Tibial artery (tissue), 4 donors: ENCODE data around the gene UXT.
A peak's percentile ranks its signal among the peaks of the same experiment; 100 is the strongest.

ENCODE experiments used
- DNase-seq, 2 donors: peaks; one replicate each; pipeline ENCODE4 v3.0.0-alpha.2; 2019
- H3K27ac ChIP-seq, 2 donors: fragments of 200-600 bp; sonication (generic) in 1 of 2; 1 replicate in 1 of 2; 2 replicates in 1 of 2; pipeline ENCODE4 v1.5.1; 2018 to 2019; ENCODE audit warnings: mild to moderate bottlenecking in 1 of 2
- H3K27me3 ChIP-seq, 2 donors: fragments of 200-600 bp; sonication (generic) in 1 of 2; one replicate each; pipeline versions ENCODE4 v1.5.1 to v1.6.0; 2016 to 2019
- H3K36me3 ChIP-seq, 3 donors: fragments of 200-600 bp; sonication (generic) in 2 of 3; one replicate each; pipeline ENCODE4 v1.5.1; 2016 to 2019; ENCODE audit warnings: mild to moderate bottlenecking in 2 of 3
- H3K4me1 ChIP-seq, 4 donors: fragments of 200-600 bp; sonication (generic) in 2 of 4; 1 replicate in 3 of 4; 2 replicates in 1 of 4; pipeline ENCODE4 v1.5.1; 2016 to 2019
- H3K4me3 ChIP-seq, 2 donors: fragments of 200-600 bp; sonication (generic) in 1 of 2; 1 replicate in 1 of 2; 2 replicates in 1 of 2; pipeline ENCODE4 v1.5.1; 2018 to 2019; ENCODE audit warnings: mild to moderate bottlenecking in 2 of 2
- H3K9me3 ChIP-seq, 3 donors: fragments of 200-600 bp; sonication (generic) in 1 of 3; one replicate each; pipeline ENCODE4 v1.5.1; 2016 to 2019
- CTCF ChIP-seq, 2 experiments: fragments of 200-600 bp in 1 of 2; fragments of 450-650 bp in 1 of 2; IDR thresholded peaks; one replicate each; pipeline ENCODE4 v1.5.1; 2017 to 2019; ENCODE audit warnings: antibody characterized with exemption in 2 of 2, mild to moderate bottlenecking in 1 of 2, moderate library complexity in 1 of 2
- intact Hi-C: fragments of 100-400 bp; cut with DNase I; formaldehyde crosslinking; loops from one replicate; pipeline ENCODE4 v1.15.0; 2023; ENCODE audit warnings: low total_unique reads

Gene UXT

GRCh38 chrX:47620303-47620685 is 38.7 kb downstream of the UXT start:
- no peak for TF ChIP-seq CTCF (IDR thresholded peaks at IDR 0.05)
- Histone ChIP-seq H3K27ac (no peak overlapping the region), H3K4me1 (peaks cover 0 to 12% (median 5%) of the 10 kb centered on the region in 4 donors), H3K9me3 (no peaks in the 10 kb centered on the region), H3K4me3 (no peak overlapping the region), H3K27me3 (peaks cover 0 to 7% of the 10 kb centered on the region in 2 donors), H3K36me3 (no peaks in the 10 kb centered on the region)
- DNase-seq, result no peak
- intact Hi-C loops, result no loop called here

GRCh38 chrX:47619486-47620302 is 39.3 kb downstream of the UXT start, which contains the start of gene SYN1:
SYN1 (minus strand) TSS chrX:47619857; CDS start chrX:47619728, 129 bp downstream.
- H3K9me3 ChIP-seq, result no peaks in the 10 kb centered on the region
- peak; percentile 55 to 80 for DNase-seq
- no peak within 1 kb of the TSS for H3K27ac ChIP-seq
- intact Hi-C loops, result no loop called here
- H3K4me1 ChIP-seq, result peaks cover 0 to 12% (median 5%) of the 10 kb centered on the region in 4 donors
- H3K4me3 ChIP-seq, result peak within 1 kb of the TSS in 1 of 2 donors; percentile 43
- peak in 1 of 2 experiments; percentile 11 for TF ChIP-seq CTCF (IDR thresholded peaks at IDR 0.05)
- H3K36me3 ChIP-seq, result no peaks in the 10 kb centered on the region
- H3K27me3 ChIP-seq, result peaks cover 0 to 7% of the 10 kb centered on the region in 2 donors

- intact Hi-C loops, result no loop called here
- no peak for TF ChIP-seq CTCF (IDR thresholded peaks at IDR 0.05)
- H3K27ac ChIP-seq, result no peak overlapping the region
- no peaks in the 10 kb centered on the region for H3K36me3 ChIP-seq
- peak overlapping the region in 1 of 2 donors; percentile 43 for H3K4me3 ChIP-seq
- no peaks in the 10 kb centered on the region for H3K9me3 ChIP-seq
- H3K27me3 ChIP-seq, result peaks cover 0 to 7% of the 10 kb centered on the region in 2 donors
- H3K4me1 ChIP-seq, result peaks cover 0 to 12% (median 5%) of the 10 kb centered on the region in 4 donors
- no peak for DNase-seq
Measured at GRCh38 chrX:47618923-47619485, 40.0 kb downstream of the UXT start.

GRCh38 chrX:47614618-47615017 is 44.4 kb downstream of the UXT start:
- no peak for DNase-seq
- TF ChIP-seq CTCF (IDR thresholded peaks at IDR 0.05), result no peak
- Histone ChIP-seq H3K36me3 (no peaks in the 10 kb centered on the region), H3K4me1 (peaks cover 0 to 4% (median 4%) of the 10 kb centered on the region in 4 donors), H3K27ac (no peak overlapping the region), H3K4me3 (no peak overlapping the region), H3K27me3 (no peaks in the 10 kb centered on the region), H3K9me3 (no peaks in the 10 kb centered on the region)
- intact Hi-C loops, result no loop called here

GRCh38 chrX:47613082-47613481 is 45.9 kb downstream of the UXT start:
- no peaks in the 10 kb centered on the region for H3K9me3 ChIP-seq
- no peak for TF ChIP-seq CTCF (IDR thresholded peaks at IDR 0.05)
- intact Hi-C loops, result no loop called here
- H3K4me1 ChIP-seq, result no peaks in the 10 kb centered on the region
- H3K36me3 ChIP-seq, result no peaks in the 10 kb centered on the region
- H3K4me3 ChIP-seq, result no peak overlapping the region
- H3K27me3 ChIP-seq, result no peaks in the 10 kb centered on the region
- H3K27ac ChIP-seq, result no peak overlapping the region
- no peak for DNase-seq
